CD8-positive, alpha-beta memory T cell (primary cell): ENCODE measurements around the gene PACS1. TPM values are rescaled to one million over a fixed set of nuclear protein-coding genes. Genes with fewer than 3 reads are reported as not detected.

Experiments
- CTCF ChIA-PET: fragments of 350-600 bp; sonication (Branson Sonifier 250); formaldehyde crosslinking; loops from one replicate; lab custom pipeline; 2021; ENCODE audit warnings: antibody characterized with exemption; lab: Charles Lee
- POLR2A ChIA-PET: fragments of 350-600 bp; sonication (Branson Sonifier 250); formaldehyde crosslinking; loops from one replicate; lab custom pipeline; 2021; ENCODE audit warnings: antibody characterized with exemption; lab: Charles Lee
- DNase-seq, 5 donors: peaks; one replicate each; pipeline versions ENCODE4 v3.0.0 to v3.0.0-alpha.2; 2020 to 2022; ENCODE audit warnings: mixed read lengths in 1 of 5
- H3K27ac ChIP-seq: one replicate; pipeline ENCODE4 v1.7.0; 2013; ENCODE audit warnings: low read depth, mild to moderate bottlenecking, low read length, moderate library complexity
- H3K27me3 ChIP-seq: 2 replicates; pipeline ENCODE4 v1.7.0; 2013; ENCODE audit warnings: low read length, mild to moderate bottlenecking; ENCODE audit not compliant: insufficient read depth, poor library complexity, severe bottlenecking
- H3K36me3 ChIP-seq: 2 replicates; pipeline ENCODE4 v1.7.0; 2013; ENCODE audit warnings: mild to moderate bottlenecking, low read length, moderate library complexity; ENCODE audit not compliant: insufficient read depth
- H3K4me1 ChIP-seq: 2 replicates; pipeline ENCODE4 v1.7.0; 2013; ENCODE audit warnings: mild to moderate bottlenecking, low read length, moderate library complexity; ENCODE audit not compliant: insufficient read depth
- H3K4me3 ChIP-seq: 2 replicates; pipeline ENCODE4 v1.7.0; 2013; ENCODE audit warnings: mild to moderate bottlenecking, low read length
- H3K9me3 ChIP-seq: 2 replicates; pipeline ENCODE4 v1.7.0; 2013; ENCODE audit warnings: mild to moderate bottlenecking, low read length
- H3K27ac Mint-ChIP-seq, 8 donors: one replicate each; pipeline ENCODE4 v1.8.0; 2020 to 2021; ENCODE audit warnings: mixed read lengths in 8 of 8, mild to moderate bottlenecking in 6 of 8, inconsistent platforms in 3 of 8, moderate library complexity in 3 of 8
- H3K27me3 Mint-ChIP-seq, 2 donors: one replicate each; pipeline ENCODE4 v1.8.0; 2020 to 2021; ENCODE audit warnings: mixed read lengths in 2 of 2, mild to moderate bottlenecking in 1 of 2, moderate library complexity in 1 of 2
- H3K36me3 Mint-ChIP-seq, 3 donors: one replicate each; pipeline ENCODE4 v1.8.0; 2020 to 2021; ENCODE audit warnings: mixed read lengths in 3 of 3, inconsistent platforms in 1 of 3, mild to moderate bottlenecking in 1 of 3
- H3K4me1 Mint-ChIP-seq, 3 donors: one replicate each; pipeline ENCODE4 v1.8.0; 2020 to 2021; ENCODE audit warnings: mixed read lengths in 3 of 3, inconsistent platforms in 1 of 3, mild to moderate bottlenecking in 1 of 3
- H3K4me3 Mint-ChIP-seq, 7 donors: one replicate each; pipeline ENCODE4 v1.8.0; 2020 to 2021; ENCODE audit warnings: mixed read lengths in 7 of 7, mild to moderate bottlenecking in 6 of 7, moderate library complexity in 4 of 7, inconsistent platforms in 2 of 7
- H3K9me3 Mint-ChIP-seq, 5 donors: one replicate each; pipeline ENCODE4 v1.8.0; 2020 to 2022; ENCODE audit warnings: mixed read lengths in 5 of 5, mild to moderate bottlenecking in 3 of 5, moderate library complexity in 2 of 5, inconsistent platforms in 1 of 5
- polyA plus RNA-seq: library from polyadenylated mRNA; unstranded; fragments of 300-500 nt; fragmentation: Illumina TruSeq; gene quantifications from one replicate; pipeline ENCODE4 v1.2.3, GENCODE V29; 2021
- total RNA-seq, 2 experiments: library from RNA; stranded (reverse); gene quantifications; one replicate each; pipeline ENCODE4 v1.2.3, GENCODE V29; 2021

PACS1 gene
- total and polyA plus RNA-seq, 3 experiments from 2014 or later: 73.3 to 86.1 (median 77.4) TPM

- Histone ChIP-seq H3K27ac (peak overlapping the region; percentile 38), H3K4me1 (peaks cover 35% of the 10 kb centered on the region), H3K4me3 (peak overlapping the region; percentile 76), H3K27me3 (no peaks in the 10 kb centered on the region), H3K36me3 (peaks cover 33% of the 10 kb centered on the region), H3K9me3 (no peaks in the 10 kb centered on the region)
- H3K9me3 Mint-ChIP-seq: no peaks in the 10 kb centered on the region
- H3K36me3 Mint-ChIP-seq: peaks cover 0 to 71% (median 19%) of the 10 kb centered on the region in 3 donors
- H3K4me1 Mint-ChIP-seq: peaks cover 58 to 74% (median 65%) of the 10 kb centered on the region in 3 donors
- CTCF ChIA-PET: interaction anchor here (1.0 to 8.1 kb wide), 8 partner anchors 11 to 64 kb away, joined by 3 to 103 read pairs (median 22); no protein-coding TSS in a partner anchor
- H3K4me3 Mint-ChIP-seq: peak overlapping the region; percentile 93 to 98 (median 95)
- peaks cover 0 to 3% of the 10 kb centered on the region in 2 donors for H3K27me3 Mint-ChIP-seq
- POLR2A ChIA-PET: interaction anchor here (0.6 to 4.8 kb wide), 7 partner anchors 10 to 56 kb away, joined by 3 to 43 read pairs (median 5); partner anchors contain the start of gene SF3B2
- peak overlapping the region; percentile 80 to 98 (median 95) for H3K27ac Mint-ChIP-seq
- DNase-seq: peak in 4 of 5 donors; percentile 9 to 61 (median 20)
These were observed 720 bp downstream of the PACS1 start for GRCh38 chr11:66070604-66071380.

- H3K27ac ChIP-seq: peak overlapping the region; percentile 38
- POLR2A ChIA-PET: interaction anchor here (0.6 to 4.8 kb wide), 5 partner anchors 9 to 55 kb away, joined by 3 to 43 read pairs (median 5); no protein-coding TSS in a partner anchor
- H3K36me3 ChIP-seq: peaks cover 28% of the 10 kb centered on the region
- peaks cover 35% of the 10 kb centered on the region for H3K4me1 ChIP-seq
- peak overlapping the region; percentile 76 for H3K4me3 ChIP-seq
- no peaks in the 10 kb centered on the region for H3K9me3 ChIP-seq
- Mint-ChIP-seq H3K27ac (peak overlapping the region; percentile 80 to 98 (median 95)), H3K4me3 (peak overlapping the region; percentile 93 to 98 (median 95)), H3K4me1 (peaks cover 60 to 73% (median 65%) of the 10 kb centered on the region in 3 donors), H3K27me3 (peaks cover 0 to 3% of the 10 kb centered on the region in 2 donors), H3K9me3 (no peaks in the 10 kb centered on the region), H3K36me3 (peaks cover 0 to 71% (median 16%) of the 10 kb centered on the region in 3 donors)
- peak in 1 of 5 donors; percentile 38 for DNase-seq
- CTCF ChIA-PET: interaction anchor here (1.0 to 8.1 kb wide), 8 partner anchors 10 to 63 kb away, joined by 3 to 103 read pairs (median 22); no protein-coding TSS in a partner anchor
- no peaks in the 10 kb centered on the region for H3K27me3 ChIP-seq
These were observed 1.3 kb downstream of the PACS1 start for GRCh38 chr11:66071381-66071801.

GRCh38 chr11:66072081-66072480 lies 2.0 kb downstream of the PACS1 start:
- DNase-seq: no peak
- Histone ChIP-seq H3K27ac (no peak overlapping the region), H3K9me3 (no peaks in the 10 kb centered on the region), H3K36me3 (peaks cover 21% of the 10 kb centered on the region), H3K27me3 (no peaks in the 10 kb centered on the region), H3K4me1 (peaks cover 40% of the 10 kb centered on the region), H3K4me3 (peak overlapping the region; percentile 76)
- POLR2A ChIA-PET: interaction anchor here (1.2 to 4.8 kb wide), 4 partner anchors 8 to 54 kb away, joined by 4 to 43 read pairs (median 20); no protein-coding TSS in a partner anchor
- H3K36me3 Mint-ChIP-seq: peaks cover 0 to 69% (median 14%) of the 10 kb centered on the region in 3 donors
- peak overlapping the region; percentile 62 to 98 (median 94) for H3K27ac Mint-ChIP-seq
- peaks cover 60 to 73% (median 62%) of the 10 kb centered on the region in 3 donors for H3K4me1 Mint-ChIP-seq
- no peaks in the 10 kb centered on the region for H3K9me3 Mint-ChIP-seq
- CTCF ChIA-PET: interaction anchor here (1.5 to 8.1 kb wide), 6 partner anchors 9 to 62 kb away, joined by 5 to 103 read pairs (median 52); no protein-coding TSS in a partner anchor
- H3K4me3 Mint-ChIP-seq: peak overlapping the region; percentile 93 to 98 (median 95)
- peaks cover 0 to 3% of the 10 kb centered on the region in 2 donors for H3K27me3 Mint-ChIP-seq

- H3K4me1 Mint-ChIP-seq: peaks cover 60 to 73% (median 62%) of the 10 kb centered on the region in 3 donors
These were observed 2.4 kb downstream of the PACS1 start for GRCh38 chr11:66072518-66072917.

GRCh38 chr11:66073669-66074068 lies 3.6 kb downstream of the PACS1 start:
- Mint-ChIP-seq H3K27me3 (peaks cover 0 to 3% of the 10 kb centered on the region in 2 donors), H3K36me3 (peaks cover 0 to 68% (median 19%) of the 10 kb centered on the region in 3 donors), H3K4me3 (peak overlapping the region in 4 of 7 donors; percentile 73 to 97 (median 95)), H3K27ac (peak overlapping the region in 7 of 8 donors; percentile 9 to 91 (median 73)), H3K4me1 (peaks cover 63 to 73% (median 64%) of the 10 kb centered on the region in 3 donors), H3K9me3 (no peaks in the 10 kb centered on the region)
- Histone ChIP-seq H3K4me1 (peaks cover 50% of the 10 kb centered on the region), H3K9me3 (no peaks in the 10 kb centered on the region), H3K27ac (no peak overlapping the region), H3K4me3 (no peak overlapping the region), H3K36me3 (peaks cover 11% of the 10 kb centered on the region), H3K27me3 (no peaks in the 10 kb centered on the region)
- no peak for DNase-seq
- ChIA-PET POLR2A (interaction anchor here (0.6 kb wide), 2 partner anchors 27 to 48 kb away, joined by 3 to 6 read pairs; no protein-coding TSS in a partner anchor), CTCF (interaction anchor here (1.2 kb wide), 1 partner anchor 61 kb away, joined by 3 read pairs; no protein-coding TSS in a partner anchor)

More at GRCh38 chr11:66072518-66072917, 2.4 kb downstream of the PACS1 start:
- CTCF ChIA-PET: interaction anchor here (0.8 to 8.1 kb wide), 4 partner anchors 9 to 62 kb away, joined by 3 to 103 read pairs (median 72); no protein-coding TSS in a partner anchor
- no peak for DNase-seq
- Histone ChIP-seq H3K4me1 (peaks cover 44% of the 10 kb centered on the region), H3K27me3 (no peaks in the 10 kb centered on the region), H3K9me3 (no peaks in the 10 kb centered on the region), H3K36me3 (peaks cover 20% of the 10 kb centered on the region), H3K27ac (no peak overlapping the region), H3K4me3 (peak overlapping the region; percentile 76)
- POLR2A ChIA-PET: interaction anchor here (4.8 kb wide), 1 partner anchor 8 kb away, joined by 43 read pairs; no protein-coding TSS in a partner anchor
- H3K4me3 Mint-ChIP-seq: peak overlapping the region; percentile 93 to 98 (median 95)
- peaks cover 0 to 68% (median 12%) of the 10 kb centered on the region in 3 donors for H3K36me3 Mint-ChIP-seq
- H3K9me3 Mint-ChIP-seq: no peaks in the 10 kb centered on the region
- H3K27me3 Mint-ChIP-seq: peaks cover 0 to 3% of the 10 kb centered on the region in 2 donors
- H3K27ac Mint-ChIP-seq: peak overlapping the region; percentile 12 to 95 (median 92)

- ChIA-PET POLR2A (no interaction called here), CTCF (interaction anchor here (1.7 kb wide), 1 partner anchor 59 kb away, joined by 9 read pairs; no protein-coding TSS in a partner anchor)
- H3K36me3 ChIP-seq: peaks cover 7% of the 10 kb centered on the region
- DNase-seq: no peak
- H3K27me3 ChIP-seq: no peaks in the 10 kb centered on the region
- Mint-ChIP-seq H3K27me3 (peaks cover 0 to 4% of the 10 kb centered on the region in 2 donors), H3K4me1 (peaks cover 69 to 80% (median 71%) of the 10 kb centered on the region in 3 donors), H3K36me3 (peaks cover 0 to 71% (median 21%) of the 10 kb centered on the region in 3 donors), H3K27ac (peak overlapping the region in 2 of 8 donors; percentile 86 to 91), H3K9me3 (no peaks in the 10 kb centered on the region), H3K4me3 (peak overlapping the region in 1 of 7 donors; percentile 20)
- peaks cover 56% of the 10 kb centered on the region for H3K4me1 ChIP-seq
- no peak overlapping the region for H3K27ac ChIP-seq
- no peak overlapping the region for H3K4me3 ChIP-seq
- no peaks in the 10 kb centered on the region for H3K9me3 ChIP-seq
These were observed 5.2 kb downstream of the PACS1 start for GRCh38 chr11:66075273-66075672.

- peaks cover 0 to 66% (median 22%) of the 10 kb centered on the region in 3 donors for H3K36me3 Mint-ChIP-seq
- H3K27me3 ChIP-seq: no peaks in the 10 kb centered on the region
- no peak for DNase-seq
- no peaks in the 10 kb centered on the region for H3K9me3 ChIP-seq
- peaks cover 76 to 86% (median 77%) of the 10 kb centered on the region in 3 donors for H3K4me1 Mint-ChIP-seq
- peak overlapping the region in 4 of 8 donors; percentile 33 to 94 (median 74) for H3K27ac Mint-ChIP-seq
- H3K36me3 ChIP-seq: peaks cover 7% of the 10 kb centered on the region
- no peaks in the 10 kb centered on the region for H3K9me3 Mint-ChIP-seq
- peaks cover 67% of the 10 kb centered on the region for H3K4me1 ChIP-seq
- POLR2A ChIA-PET: no interaction called here
- no peak overlapping the region for H3K4me3 ChIP-seq
- peaks cover 0 to 1% of the 10 kb centered on the region in 2 donors for H3K27me3 Mint-ChIP-seq
- CTCF ChIA-PET: interaction anchor here (1.7 kb wide), 1 partner anchor 58 kb away, joined by 9 read pairs; no protein-coding TSS in a partner anchor
- no peak overlapping the region for H3K27ac ChIP-seq
- H3K4me3 Mint-ChIP-seq: peak overlapping the region in 1 of 7 donors; percentile 17
These were observed 6.5 kb downstream of the PACS1 start for GRCh38 chr11:66076561-66076960.
